HG03378 (cell line): ENCODE data around the gene PLSCR1.
"Not testable (repeated sequence)": the region's sequence is repeated elsewhere in the genome, so short reads cannot be mapped to it uniquely, and the experiment has no call there.

Experiments
- ATAC-seq: cut with Tn5 transposase; IDR thresholded peaks from one replicate; pipeline ENCODE4 v1.9.1; 2021; ENCODE audit warnings: mild to moderate bottlenecking, moderate library complexity; ENCODE audit not compliant: unreplicated experiment

PLSCR1 gene

GRCh38 chr3:146550743-146551510, 6.5 kb upstream of the PLSCR1 start:
- peak; percentile 98 for ATAC-seq

- ATAC-seq = no peak
Measured at GRCh38 chr3:146550070-146550615, 5.7 kb upstream of the PLSCR1 start.

DNA sequence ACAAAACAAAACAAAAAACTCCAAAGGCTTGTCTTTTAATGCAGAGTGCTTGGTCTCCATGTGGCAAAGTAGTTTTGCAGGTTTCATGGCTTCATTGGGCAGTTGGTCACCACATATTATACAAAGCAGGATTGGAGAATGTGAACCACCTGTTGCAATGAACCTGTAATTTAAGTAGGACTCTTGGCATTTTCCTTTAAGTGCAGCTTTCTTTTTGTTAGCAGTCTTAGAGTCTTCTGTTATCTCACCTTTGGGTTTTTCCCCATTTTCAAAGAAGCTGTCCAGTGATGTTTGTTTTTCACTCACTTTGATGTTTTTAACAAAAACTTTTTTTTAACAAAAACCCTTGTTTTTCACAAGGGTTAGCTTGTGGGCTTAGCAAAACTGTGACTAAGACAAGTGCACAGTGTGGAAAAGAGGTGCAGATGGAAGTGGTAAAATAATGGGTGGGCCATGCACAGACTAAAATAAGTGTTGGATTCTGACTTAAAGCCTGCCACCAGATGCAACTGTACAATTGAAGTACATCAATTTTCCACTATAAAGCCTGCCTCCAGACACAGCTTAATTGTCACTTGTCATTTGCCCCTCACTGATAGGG, 2.9 kb upstream of the PLSCR1 start:
- ATAC-seq = no peak

DNA sequence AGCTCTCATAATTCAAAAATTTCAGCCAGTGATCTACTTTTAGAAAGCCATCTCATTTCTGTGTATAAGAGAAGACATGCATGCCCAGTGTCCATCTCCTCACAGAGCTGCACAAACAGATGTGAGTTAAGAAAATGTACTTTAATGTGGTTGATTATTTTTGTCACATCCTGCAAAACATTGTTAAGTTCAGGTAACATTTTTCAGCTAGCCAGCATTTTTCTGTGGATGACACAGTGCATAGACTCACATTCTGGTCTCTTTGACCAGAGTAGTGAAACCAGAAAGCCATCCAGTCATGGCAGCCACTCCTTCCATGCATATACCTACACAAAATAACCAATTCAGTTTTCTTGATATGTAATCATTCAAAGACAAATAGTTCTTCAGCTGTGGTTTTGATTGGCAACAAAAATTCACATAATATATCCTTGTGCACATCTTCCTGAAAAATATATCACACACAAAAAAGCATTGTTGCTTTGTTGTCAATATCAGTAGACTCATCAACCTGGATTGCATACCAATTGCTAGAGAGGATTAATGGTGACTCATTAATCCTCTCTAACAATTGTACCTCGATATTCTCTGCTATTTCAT, 2.1 kb upstream of the PLSCR1 start:
- no peak for ATAC-seq

GRCh38 chr3:146544929-146545528, 622 bp upstream of the PLSCR1 start:
- ATAC-seq = peak; percentile 10

DNA sequence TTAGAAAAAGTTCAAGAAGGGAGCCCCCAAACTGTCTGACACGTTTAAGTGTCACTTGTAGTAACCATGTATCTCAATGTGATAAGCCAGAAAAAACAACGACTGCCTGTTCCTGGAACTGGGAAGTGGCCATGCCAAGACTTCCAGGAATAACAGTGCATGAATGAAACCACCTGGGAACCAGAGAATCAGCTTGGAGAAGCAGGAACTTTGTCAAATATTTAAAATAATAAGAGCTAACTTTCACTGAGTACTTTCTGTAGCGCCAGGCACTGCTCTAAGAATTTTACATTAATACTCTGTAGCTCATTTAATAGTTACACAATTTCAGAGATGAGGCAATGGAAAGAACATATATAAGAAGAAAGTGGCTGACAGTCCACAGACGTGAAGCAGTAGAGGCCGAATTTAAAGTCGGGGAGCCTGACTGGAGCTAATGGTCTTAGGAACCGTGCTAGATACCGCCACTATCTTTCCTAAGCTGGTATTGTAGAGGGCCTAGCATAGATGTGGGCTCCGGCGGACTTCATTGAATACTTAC, 876 bp downstream of the PLSCR1 start:
- peak; percentile 9 for ATAC-seq

DNA sequence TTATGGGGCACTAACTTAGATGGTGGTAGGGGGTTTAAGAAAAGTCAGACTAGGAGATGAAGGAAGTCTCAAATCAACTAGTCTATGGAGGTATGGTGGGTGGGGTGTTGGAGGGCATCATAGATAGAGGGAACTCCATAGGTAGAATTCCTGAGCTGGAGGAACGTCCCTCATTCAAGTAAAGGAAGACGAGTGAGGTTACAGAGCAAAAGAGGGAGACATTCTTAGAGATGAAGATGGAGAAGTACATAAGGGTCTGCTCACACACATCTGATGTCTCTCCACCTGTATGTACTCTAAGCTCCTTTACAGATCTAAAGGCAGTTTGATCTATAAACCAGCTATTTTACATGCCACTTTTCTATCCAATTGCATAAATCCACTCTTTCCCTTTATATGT, 1.4 kb downstream of the PLSCR1 start:
- no peak for ATAC-seq

DNA sequence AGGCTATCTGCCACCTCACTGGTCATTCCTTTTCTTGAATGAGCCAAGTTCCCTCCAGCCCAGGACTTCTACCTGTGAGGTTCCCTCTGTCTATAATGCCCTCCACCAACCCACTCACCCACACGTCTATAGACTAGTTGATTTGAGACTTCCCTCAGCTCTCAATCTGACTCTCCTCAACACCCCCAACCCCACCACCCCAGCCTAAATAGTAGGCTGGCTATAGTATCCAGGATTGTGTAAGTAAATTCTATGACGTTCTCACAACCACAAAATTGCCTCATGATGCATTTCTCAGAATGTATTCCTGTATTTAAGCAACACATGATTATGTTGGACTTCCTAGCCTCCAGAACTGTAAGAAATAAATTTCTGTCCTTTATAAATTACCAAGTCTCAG, 2.2 kb downstream of the PLSCR1 start:
- no peak for ATAC-seq

DNA sequence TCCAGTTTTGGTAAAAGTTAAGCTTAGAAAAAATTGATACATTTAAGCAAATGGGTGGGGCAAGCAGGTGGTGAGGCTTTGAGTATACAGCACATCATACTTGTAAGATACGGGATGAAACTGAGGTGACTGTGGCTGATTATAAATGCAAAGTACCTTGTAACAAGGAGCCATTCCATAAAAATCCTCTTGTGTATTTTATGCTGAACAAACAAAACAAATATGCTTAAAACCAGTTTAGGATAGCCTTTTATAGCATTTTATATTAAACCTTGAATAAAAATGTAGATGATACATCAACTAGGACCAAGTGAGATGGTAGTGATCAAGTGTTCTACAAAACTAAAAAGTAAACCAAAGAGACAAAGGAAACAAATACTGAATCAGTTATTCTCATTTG, 3.4 kb downstream of the PLSCR1 start:
- no peak for ATAC-seq

DNA sequence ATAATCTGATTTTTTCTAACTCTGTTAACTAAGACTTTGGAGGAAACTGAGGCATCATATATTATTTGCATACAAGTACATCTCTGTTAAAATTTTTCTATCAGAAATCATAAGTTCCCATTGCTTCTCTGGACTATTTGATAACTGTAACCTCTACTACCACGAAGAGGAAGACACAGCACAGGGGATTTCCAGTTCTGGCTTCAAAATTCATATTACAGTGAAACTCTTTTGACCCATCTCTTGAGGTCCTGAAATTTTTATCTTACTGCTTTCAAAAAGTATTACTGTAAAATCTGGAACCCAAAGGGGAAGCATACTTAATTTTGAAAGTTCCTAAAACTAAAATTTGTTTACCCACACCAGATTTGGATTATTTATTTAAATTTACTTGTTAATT, 4.2 kb downstream of the PLSCR1 start:
- peak; percentile 34 for ATAC-seq

- no peak for ATAC-seq
Measured at GRCh38 chr3:146539315-146539714, 5.1 kb downstream of the PLSCR1 start.

DNA sequence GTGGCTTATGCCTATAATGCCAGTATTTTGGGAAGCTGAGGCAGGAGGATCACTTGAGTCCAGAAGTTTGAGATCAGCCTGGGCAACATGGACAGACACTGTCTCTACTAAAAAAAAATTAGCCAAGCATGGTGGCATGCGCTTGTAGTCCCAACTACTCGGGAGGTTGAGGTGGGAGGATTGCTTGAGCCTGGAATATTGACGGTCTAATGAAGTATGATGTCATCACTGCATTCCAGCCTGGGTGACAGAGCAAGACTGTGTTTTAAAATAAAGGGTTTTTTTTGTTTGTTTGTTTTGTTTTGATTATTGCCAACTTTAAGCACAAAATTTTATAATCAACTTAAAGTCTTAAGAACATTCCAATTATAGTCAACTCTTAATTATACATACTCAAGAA, 6.8 kb downstream of the PLSCR1 start:
- ATAC-seq = no peak

DNA sequence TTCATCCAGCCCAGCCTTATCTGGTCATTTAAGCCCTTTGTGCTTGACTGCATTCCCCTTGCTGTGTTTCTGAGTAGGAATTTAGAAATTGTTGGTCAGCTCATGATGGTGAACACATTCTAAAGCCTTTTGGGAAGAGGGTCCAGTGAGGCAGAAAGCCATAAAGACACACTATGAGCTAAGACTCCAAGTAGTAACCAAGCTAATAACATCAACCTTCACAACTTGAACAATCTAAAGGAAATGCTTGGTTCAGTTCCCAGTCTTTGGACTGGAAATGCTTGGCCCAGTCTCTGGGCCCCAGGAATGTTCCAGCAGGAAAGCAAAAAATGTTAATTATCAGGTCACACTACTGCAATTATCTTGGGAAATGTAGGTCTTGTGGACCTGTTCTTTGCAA, 7.7 kb downstream of the PLSCR1 start:
- no peak for ATAC-seq

GRCh38 chr3:146532406-146532805, 12.0 kb downstream of the PLSCR1 start:
- ATAC-seq = no peak

DNA sequence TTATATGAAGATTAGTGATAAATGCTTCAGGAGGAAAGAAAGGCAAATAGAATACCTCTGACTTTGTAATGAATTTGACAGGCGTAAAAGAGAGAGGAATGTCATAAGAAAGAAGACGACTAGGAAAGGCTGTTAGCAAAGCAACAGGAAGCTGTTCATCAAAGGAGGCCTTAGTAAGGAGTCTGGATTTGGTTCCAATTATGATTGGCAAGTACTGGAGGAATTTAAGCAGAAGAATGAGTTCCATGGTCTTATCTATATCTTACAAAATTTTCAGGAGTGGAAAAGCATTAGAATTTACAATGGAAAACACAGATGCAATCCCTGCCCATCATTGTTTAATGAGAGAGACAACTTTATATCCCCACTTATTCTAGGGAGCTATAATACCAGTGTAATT, 13.8 kb downstream of the PLSCR1 start:
- no peak for ATAC-seq

GRCh38 chr3:146529021-146529420, 15.4 kb downstream of the PLSCR1 start:
- ATAC-seq = no peak

DNA sequence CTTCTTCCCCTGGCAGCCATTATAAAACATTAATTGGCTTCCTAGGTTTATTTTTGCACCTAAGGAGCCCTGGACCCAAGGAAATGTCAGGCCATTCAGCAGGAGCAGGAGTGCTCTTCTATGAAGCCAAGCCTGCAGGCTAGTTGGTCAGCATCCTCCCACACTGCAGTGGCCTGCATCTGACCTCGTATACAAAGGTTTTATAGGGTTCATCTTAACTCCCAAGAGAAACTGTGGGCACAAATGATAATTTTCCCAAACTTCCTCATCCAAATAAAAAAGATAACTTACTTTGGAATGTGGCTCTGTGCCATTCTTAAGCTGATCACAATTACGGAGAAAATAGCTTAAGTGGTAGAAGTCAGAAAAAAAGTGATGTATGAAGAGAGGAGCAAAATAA, 19.4 kb downstream of the PLSCR1 start:
- no peak for ATAC-seq

- ATAC-seq = no peak
Measured at GRCh38 chr3:146523531-146523930, 20.9 kb downstream of the PLSCR1 start.

- not testable (repeated sequence) for ATAC-seq
Measured at GRCh38 chr3:146522174-146523158, 21.9 kb downstream of the PLSCR1 start.

GRCh38 chr3:146521394-146521793, 23.0 kb downstream of the PLSCR1 start:
- no peak for ATAC-seq
